GM23248 (cell line): ENCODE data around the gene CASZ1. TPM values are rescaled to one million over a fixed set of nuclear protein-coding genes. Genes with fewer than 3 reads are reported as not detected.

Source experiments
- DNase-seq: peaks from one replicate; pipeline ENCODE4 v3.0.0-alpha.2; 2015
- H2AFZ ChIP-seq: fragments of 200-600 bp; sonication (generic); 2 replicates; pipeline ENCODE4 v1.6.1; 2016; ENCODE audit warnings: antibody characterized with exemption
- H3F3A ChIP-seq: fragments of 200-600 bp; sonication (generic); 2 replicates; pipeline ENCODE4 v1.6.1; 2016; ENCODE audit warnings: mild to moderate bottlenecking, antibody characterized with exemption, mixed run types; ENCODE audit not compliant: insufficient read depth
- H3K27ac ChIP-seq: fragments of 200-600 bp; sonication (generic); 2 replicates; pipeline ENCODE4 v1.5.1; 2016; ENCODE audit warnings: mild to moderate bottlenecking
- H3K27me3 ChIP-seq: fragments of 200-600 bp; sonication (generic); replicated peaks from 2 replicates; pipeline ENCODE4 v1.6.1; 2016; ENCODE audit warnings: mild to moderate bottlenecking; ENCODE audit not compliant: insufficient read depth
- H3K36me3 ChIP-seq: fragments of 200-600 bp; sonication (generic); 2 replicates; pipeline ENCODE4 v1.6.1; 2016; ENCODE audit warnings: low read depth, mild to moderate bottlenecking
- H3K4me1 ChIP-seq: fragments of 200-600 bp; sonication (generic); 2 replicates; pipeline ENCODE4 v1.6.1; 2016; ENCODE audit warnings: mild to moderate bottlenecking; ENCODE audit not compliant: insufficient read depth
- H3K4me2 ChIP-seq: fragments of 200-600 bp; sonication (generic); one replicate; pipeline ENCODE4 v1.6.1; 2016; ENCODE audit warnings: mild to moderate bottlenecking; ENCODE audit not compliant: unreplicated experiment
- H3K4me3 ChIP-seq: fragments of 200-600 bp; sonication (generic); 2 replicates; pipeline ENCODE4 v1.5.1; 2016; ENCODE audit warnings: mild to moderate bottlenecking
- H3K79me2 ChIP-seq: fragments of 200-600 bp; sonication (generic); 2 replicates; pipeline ENCODE4 v1.6.1; 2016; ENCODE audit warnings: mild to moderate bottlenecking; ENCODE audit not compliant: insufficient read depth
- H3K9ac ChIP-seq: fragments of 200-600 bp; sonication (generic); 2 replicates; pipeline ENCODE4 v1.6.1; 2016; ENCODE audit warnings: mild to moderate bottlenecking
- H3K9me2 ChIP-seq: fragments of 200-600 bp; sonication (generic); 2 replicates; pipeline ENCODE4 v1.6.1; 2016; ENCODE audit warnings: mixed run types, mild to moderate bottlenecking, moderate library complexity; ENCODE audit not compliant: insufficient read depth
- H3K9me3 ChIP-seq: fragments of 200-600 bp; sonication (generic); one replicate; pipeline ENCODE4 v1.6.1; 2017; ENCODE audit warnings: low read depth
- H4K20me1 ChIP-seq: fragments of 200-600 bp; sonication (generic); 2 replicates; pipeline ENCODE4 v1.6.0; 2016; ENCODE audit not compliant: insufficient read depth
- EZH2 ChIP-seq: fragments of 200-600 bp; sonication (generic); IDR thresholded peaks from 2 replicates; pipeline ENCODE4 v1.6.1; 2018; ENCODE audit warnings: antibody characterized with exemption, mild to moderate bottlenecking; ENCODE audit not compliant: insufficient read depth, poor library complexity, severe bottlenecking
- EZH2phosphoT487 ChIP-seq: fragments of 200-600 bp; sonication (generic); IDR thresholded peaks from 2 replicates; pipeline ENCODE4 v1.6.1; 2018; ENCODE audit warnings: antibody characterized with exemption, moderate library complexity, mild to moderate bottlenecking, low read depth; ENCODE audit not compliant: insufficient read depth
- WGBS, 2 experiments: methylation state at CpG; one replicate each; pipeline ENCODE4 v1.1.6; 2015 to 2017; ENCODE audit warnings: low lambda C conversion rate in 2 of 2, low coverage in 1 of 2; ENCODE audit errors: missing lambda C conversion rate in 2 of 2; 5-methylcytosine and 5-hydroxymethylcytosine counted together
- in situ Hi-C: fragments of 300-500 bp; cut with MboI; formaldehyde crosslinking; loops from 2 replicates; pipeline ENCODE4 v1.15.0; 2020
- polyA plus RNA-seq: library from polyadenylated mRNA; unstranded; fragments of >200 nt; fragmentation: Nextera tagmentation; extraction: Ambion mirVana; gene quantifications from 2 replicates; pipeline ENCODE4 v1.2.1, GENCODE V29; 2016
- total RNA-seq: library from RNA; depleted of rRNA; stranded (reverse); fragments of >200 nt; shearing (Covaris generic); gene quantifications from 2 replicates; pipeline ENCODE4 v1.2.3, GENCODE V29; 2014

CASZ1 gene
- total and polyA plus RNA-seq, 2 experiments from 2014 or later, result 0.11 to 0.54 TPM

DNA sequence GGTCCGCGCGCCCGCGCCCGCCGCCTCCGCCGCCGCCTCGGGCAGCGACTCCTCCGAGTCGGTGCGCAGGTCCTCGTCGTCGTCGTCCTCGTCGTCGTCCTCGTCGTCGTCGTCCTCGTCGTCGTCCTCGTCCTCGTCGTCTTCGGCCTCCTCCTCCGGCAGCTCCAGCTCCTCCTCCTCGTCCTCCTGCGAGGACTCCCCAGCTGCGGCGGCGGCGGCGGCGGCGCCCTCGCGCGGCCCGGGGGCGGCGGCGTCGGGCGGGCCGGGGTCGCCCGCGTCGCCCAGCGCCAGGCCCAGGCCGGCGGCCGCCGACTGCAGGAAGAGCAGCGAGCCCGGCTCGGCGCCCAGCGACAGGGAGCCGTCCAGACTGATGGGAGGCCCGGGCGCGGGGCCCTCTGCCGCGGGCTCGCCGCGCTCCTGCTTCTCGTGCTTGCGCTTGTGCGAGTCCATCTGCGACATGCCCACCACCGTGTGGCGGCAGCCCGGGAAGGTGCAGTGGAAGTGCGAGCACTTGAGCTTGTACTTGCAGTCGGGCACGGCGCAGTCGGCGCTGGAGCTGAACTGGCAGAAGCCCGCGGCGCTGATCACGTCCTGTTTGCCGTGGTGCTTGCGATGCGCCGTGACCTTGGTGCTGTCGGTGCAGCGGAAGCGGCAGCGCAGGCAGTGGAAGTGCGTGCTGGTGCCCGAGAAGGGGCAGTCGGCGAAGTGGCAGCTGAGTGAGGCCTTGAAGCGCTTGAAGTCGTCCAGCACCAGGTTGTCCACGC is 157.3 kb downstream of the CASZ1 start:
- WGBS, 2 experiments, result 86 to 95% methylated on average over 28 to 108 of the region's 108 CpGs
- Histone ChIP-seq H3K4me2 (no peak overlapping the region), H3K27me3 (no peaks in the 10 kb centered on the region), H3K9me2 (no peaks in the 10 kb centered on the region), H3K9me3 (no peaks in the 10 kb centered on the region), H3K79me2 (no peaks in the 10 kb centered on the region), H3F3A (no peaks in the 10 kb centered on the region), H3K27ac (no peak overlapping the region), H2AFZ (no peak overlapping the region), H3K4me3 (no peak overlapping the region), H3K36me3 (no peaks in the 10 kb centered on the region), H3K9ac (no peak overlapping the region), H3K4me1 (peaks cover 17% of the 10 kb centered on the region), H4K20me1 (no peaks in the 10 kb centered on the region)
- no peak for TF ChIP-seq EZH2phosphoT487
- TF ChIP-seq EZH2, result no peak
- in situ Hi-C loops, result no loop called here
- DNase-seq, result no peak

DNA sequence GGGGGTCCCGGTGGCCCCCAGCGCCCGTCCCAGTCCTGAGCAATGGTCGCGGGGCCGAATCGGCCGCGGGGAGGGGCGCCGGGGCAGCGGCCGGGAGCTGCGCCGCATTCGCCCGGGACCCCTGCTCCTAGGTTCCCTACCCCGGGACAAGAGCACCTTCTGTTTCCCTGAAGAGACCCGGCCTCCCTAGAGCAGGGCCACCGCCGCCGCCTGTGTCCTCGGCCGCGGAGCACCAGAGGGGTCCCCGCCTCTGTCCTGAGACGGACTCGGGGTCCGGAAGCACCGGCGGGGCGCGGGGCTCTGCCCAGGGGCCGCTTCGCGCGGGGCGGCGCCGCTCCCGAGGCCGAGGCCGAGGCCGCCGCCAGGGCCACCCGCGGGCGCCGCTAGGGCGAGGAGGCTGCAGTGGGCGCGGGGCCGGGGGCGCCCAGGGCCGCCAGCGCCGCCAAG is 157.9 kb downstream of the CASZ1 start:
- Histone ChIP-seq H4K20me1 (no peaks in the 10 kb centered on the region), H3K9ac (no peak overlapping the region), H3K27ac (no peak overlapping the region), H3K9me3 (no peaks in the 10 kb centered on the region), H3K36me3 (no peaks in the 10 kb centered on the region), H3F3A (no peaks in the 10 kb centered on the region), H2AFZ (no peak overlapping the region), H3K27me3 (no peaks in the 10 kb centered on the region), H3K4me3 (no peak overlapping the region), H3K4me2 (no peak overlapping the region), H3K79me2 (no peaks in the 10 kb centered on the region), H3K4me1 (peaks cover 18% of the 10 kb centered on the region), H3K9me2 (no peaks in the 10 kb centered on the region)
- in situ Hi-C loops, result no loop called here
- TF ChIP-seq EZH2phosphoT487, result no peak
- TF ChIP-seq EZH2, result no peak
- DNase-seq, result no peak
- WGBS, 2 experiments, result 84 to 89% methylated on average over 24 to 48 of the region's 57 CpGs

DNA sequence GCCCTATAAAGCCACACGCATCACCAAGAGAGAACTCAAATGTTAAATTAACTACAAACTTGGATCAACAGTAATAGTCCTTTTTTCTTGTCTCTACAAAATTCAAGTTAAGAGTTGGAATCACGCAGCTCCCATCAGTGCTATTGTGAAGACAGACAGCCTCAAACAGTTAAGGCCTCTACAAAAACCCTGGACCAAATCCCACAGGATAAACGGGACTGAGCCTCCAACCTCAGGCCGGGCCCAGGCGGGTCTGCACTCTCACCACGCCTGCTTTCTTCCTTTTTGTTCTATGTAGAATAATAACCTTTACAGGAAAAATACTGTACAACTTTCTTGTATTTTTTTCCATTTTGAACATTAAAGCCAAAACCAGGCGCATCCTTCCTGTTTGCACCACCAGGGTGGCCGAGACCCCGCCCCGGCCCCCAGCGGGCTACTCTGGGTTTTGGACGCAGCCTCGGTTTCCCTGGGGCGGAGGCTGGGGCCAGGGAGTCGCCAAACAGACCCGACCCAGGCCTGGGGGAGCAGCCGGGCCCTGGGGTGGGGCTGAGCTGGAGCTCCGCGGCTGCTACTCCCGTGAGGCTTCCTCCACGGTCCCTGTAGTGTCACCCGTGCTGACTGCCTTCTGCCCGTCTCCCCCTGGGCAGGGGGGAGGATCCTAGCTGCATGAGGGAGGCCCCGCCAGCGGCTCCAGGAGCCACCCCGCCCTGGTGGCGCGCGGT is 158.4 kb downstream of the CASZ1 start:
- in situ Hi-C loops, result no loop called here
- H4K20me1 ChIP-seq, result no peaks in the 10 kb centered on the region
- no peak overlapping the region for H3K27ac ChIP-seq
- H2AFZ ChIP-seq, result no peak overlapping the region
- no peaks in the 10 kb centered on the region for H3K36me3 ChIP-seq
- H3K9me2 ChIP-seq, result no peaks in the 10 kb centered on the region
- H3K79me2 ChIP-seq, result no peaks in the 10 kb centered on the region
- TF ChIP-seq EZH2, result no peak
- TF ChIP-seq EZH2phosphoT487, result no peak
- H3K9me3 ChIP-seq, result no peaks in the 10 kb centered on the region
- H3K27me3 ChIP-seq, result no peaks in the 10 kb centered on the region
- H3K4me3 ChIP-seq, result no peak overlapping the region
- 74 to 75% methylated on average over 16 to 27 of the region's 29 CpGs for WGBS, 2 experiments
- no peak overlapping the region for H3K4me2 ChIP-seq
- peaks cover 18% of the 10 kb centered on the region for H3K4me1 ChIP-seq
- H3K9ac ChIP-seq, result no peak overlapping the region
- no peaks in the 10 kb centered on the region for H3F3A ChIP-seq
- DNase-seq, result no peak

DNA sequence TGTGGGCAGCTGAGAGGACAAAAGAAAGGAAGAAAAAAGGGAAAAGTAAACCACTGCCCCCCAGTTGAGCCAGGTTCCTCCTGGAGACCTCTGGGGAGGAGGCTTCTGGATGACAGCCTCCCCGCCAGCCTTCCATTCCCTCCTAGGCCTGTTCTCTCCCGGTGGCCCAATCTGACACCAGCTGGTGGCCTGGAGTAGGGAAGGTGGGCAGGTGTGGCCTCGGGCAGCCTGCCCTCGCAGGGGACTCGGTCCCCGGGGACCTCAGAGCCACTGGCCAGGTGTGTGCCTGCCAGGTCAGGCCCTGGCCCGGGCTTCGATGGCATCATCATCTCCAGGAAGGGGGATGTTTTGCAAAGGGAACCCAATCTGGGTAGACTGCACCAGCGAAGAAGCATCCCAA is 159.0 kb downstream of the CASZ1 start:
- no peaks in the 10 kb centered on the region for H3K36me3 ChIP-seq
- no peaks in the 10 kb centered on the region for H3K9me2 ChIP-seq
- 96 to 97% methylated on average over 9 of the region's 9 CpGs for WGBS, 2 experiments
- no peaks in the 10 kb centered on the region for H3F3A ChIP-seq
- no peaks in the 10 kb centered on the region for H3K27me3 ChIP-seq
- H3K27ac ChIP-seq, result no peak overlapping the region
- H3K79me2 ChIP-seq, result no peaks in the 10 kb centered on the region
- DNase-seq, result no peak
- H4K20me1 ChIP-seq, result no peaks in the 10 kb centered on the region
- TF ChIP-seq EZH2, result no peak
- TF ChIP-seq EZH2phosphoT487, result no peak
- no peak overlapping the region for H3K4me3 ChIP-seq
- H3K9me3 ChIP-seq, result no peaks in the 10 kb centered on the region
- H3K4me2 ChIP-seq, result no peak overlapping the region
- H3K9ac ChIP-seq, result no peak overlapping the region
- no peak overlapping the region for H2AFZ ChIP-seq
- peaks cover 18% of the 10 kb centered on the region for H3K4me1 ChIP-seq
- in situ Hi-C loops, result no loop called here
